HG03095 (cell line): ENCODE data around the gene FCER1G.
"Not testable (repeated sequence)": the region's sequence is repeated elsewhere in the genome, so short reads cannot be mapped to it uniquely, and the experiment has no call there.

Source experiments
- ATAC-seq: cut with Tn5 transposase; IDR thresholded peaks from one replicate; pipeline ENCODE4 v1.9.1; 2021; ENCODE audit warnings: moderate library complexity; ENCODE audit not compliant: unreplicated experiment

Gene FCER1G

DNA sequence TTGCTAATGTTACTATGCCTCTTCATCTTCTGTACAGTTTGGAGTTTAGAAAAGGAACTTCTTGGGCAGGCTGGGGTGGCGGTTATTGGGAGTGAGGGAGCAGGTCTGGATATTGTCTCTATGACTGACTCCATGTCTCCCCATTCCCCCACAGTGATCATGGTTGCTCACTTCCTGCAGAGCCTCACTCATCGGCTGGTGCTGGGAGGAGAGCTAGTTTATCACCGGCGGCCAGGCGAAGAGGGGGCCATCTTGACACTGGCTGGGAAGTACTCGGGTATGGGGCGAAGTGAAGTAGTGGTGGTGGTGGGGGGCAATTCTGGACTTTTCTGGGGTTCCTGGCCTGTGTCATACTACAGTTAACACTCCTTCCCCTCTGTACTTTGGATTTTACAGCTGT lies 12.9 kb downstream of the FCER1G start:
- ATAC-seq = no peak

DNA sequence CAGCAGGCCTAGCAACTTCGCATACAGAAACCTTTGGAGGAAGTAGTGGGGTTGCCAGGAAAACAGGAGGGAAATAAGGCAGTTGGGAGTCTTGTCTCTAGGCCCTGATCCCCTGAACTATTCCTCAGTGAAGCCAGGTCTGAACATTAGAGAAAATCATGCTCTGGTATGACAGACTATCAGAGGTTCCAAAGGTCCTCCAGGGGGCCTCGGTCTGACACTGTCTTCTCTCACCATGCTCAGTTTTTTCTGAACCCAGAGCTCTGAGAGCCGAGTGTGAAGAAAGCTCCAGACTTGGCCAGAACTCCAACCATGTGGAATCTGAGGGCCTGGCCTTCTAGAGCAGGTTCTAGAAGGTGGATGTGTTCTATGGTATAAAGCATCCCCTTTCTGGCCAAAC lies 14.8 kb downstream of the FCER1G start:
- ATAC-seq = no peak

DNA sequence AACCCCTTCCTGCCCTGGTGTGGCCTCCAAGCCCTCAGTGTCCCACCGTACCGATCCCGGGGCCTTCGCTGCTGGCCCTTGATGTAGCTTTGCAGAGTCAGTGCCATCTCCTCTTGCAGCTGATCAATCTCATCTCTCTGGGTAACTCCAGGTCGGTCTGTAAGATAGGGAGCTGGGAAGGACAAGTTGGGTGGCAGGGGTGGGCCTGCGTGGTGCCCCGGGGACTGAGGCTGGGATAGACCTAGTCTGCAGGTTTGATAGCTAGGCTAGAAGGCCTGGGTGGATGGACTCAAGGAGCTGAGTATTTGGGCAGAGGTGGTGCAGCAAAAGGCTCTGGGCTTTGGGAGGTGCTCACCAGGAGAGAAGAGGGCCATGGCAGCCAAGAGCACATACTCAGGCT lies 15.7 kb downstream of the FCER1G start:
- ATAC-seq = no peak

DNA sequence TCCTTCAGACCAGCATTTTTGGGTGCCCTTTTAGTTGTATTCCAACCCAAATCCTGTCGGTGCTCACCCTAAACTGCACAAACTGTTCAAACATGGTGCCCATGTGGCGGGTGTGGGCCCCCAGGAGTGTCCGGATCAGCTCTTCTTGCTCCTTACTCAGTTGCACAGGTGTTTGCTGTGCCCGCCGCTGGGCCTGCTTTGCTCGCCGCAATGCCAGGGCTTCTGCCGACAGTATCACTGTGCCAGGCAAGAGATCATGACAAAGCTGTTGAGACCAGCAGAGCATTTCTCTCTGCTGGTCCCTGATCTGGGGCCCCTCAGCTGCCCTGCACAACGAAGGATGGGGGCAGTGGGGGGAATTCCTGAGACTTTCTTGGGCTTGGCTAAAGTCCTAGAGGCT lies 18.0 kb downstream of the FCER1G start:
- ATAC-seq = no peak

DNA sequence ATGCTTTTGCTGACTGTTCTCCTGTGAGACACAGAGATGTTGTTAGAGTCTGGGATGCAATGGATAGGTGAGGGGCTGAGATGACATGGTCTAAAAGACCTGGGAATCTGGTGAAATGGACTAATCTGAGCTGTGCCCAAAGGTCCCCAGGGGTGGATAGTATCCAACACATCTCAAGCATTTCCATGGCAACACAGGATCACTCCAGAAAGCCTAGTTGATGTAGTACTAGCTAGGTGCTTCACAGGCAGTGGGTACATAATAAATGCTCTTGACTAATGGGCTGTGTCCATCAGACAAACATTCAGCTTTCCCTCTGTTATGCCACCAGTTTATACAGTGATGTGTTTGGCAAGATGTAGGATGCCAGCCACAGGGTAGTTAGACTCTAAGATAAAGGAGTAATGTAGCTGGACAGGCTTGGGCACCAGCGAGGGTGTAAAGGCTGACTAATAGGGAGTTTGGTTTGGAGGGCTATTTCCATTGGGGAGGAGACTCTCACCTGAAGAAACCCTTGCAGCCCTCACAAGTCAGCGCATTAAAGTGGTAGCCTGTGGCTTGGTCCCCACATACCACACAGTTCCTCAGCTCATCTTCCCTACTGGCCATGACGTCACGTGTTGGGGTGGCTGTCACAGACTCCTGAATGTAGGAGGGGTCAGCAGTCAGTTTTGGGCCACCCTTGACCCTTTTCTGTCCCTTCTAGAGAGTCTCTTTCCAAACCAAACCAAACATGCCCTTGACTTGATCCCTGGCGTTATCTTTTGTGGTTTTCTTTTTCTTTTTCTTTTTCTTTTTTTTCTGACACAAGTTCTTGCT lies 21.1 kb downstream of the FCER1G start:
- ATAC-seq = no peak

DNA sequence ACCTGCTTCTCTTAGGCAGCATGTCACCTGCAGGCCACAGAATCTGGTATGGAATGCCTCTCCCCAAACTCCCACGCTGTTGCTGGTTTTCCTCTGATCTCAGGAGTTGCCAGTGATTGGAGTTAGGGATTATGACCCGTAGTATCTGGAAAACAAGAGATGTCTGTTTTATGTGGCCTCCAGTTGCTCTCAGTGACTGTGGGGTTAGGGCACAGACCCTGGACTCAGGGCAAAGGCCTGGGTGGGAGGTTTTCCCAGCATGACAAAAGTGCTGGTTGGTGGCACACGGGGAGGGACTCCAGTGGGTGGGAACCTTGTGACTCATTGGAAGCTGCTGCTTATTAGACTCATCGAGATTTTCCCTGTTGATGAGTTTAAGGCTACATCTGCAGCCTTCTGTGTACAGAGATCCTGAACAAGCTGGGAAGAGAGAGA lies 23.0 kb downstream of the FCER1G start, which contains the start of gene NR1I3:
Gene NR1I3 (minus strand): TSS at position 165 of the 435 bp plus-strand sequence. CDS start 1,638 bp downstream, outside the sequence.
- ATAC-seq = no peak

DNA sequence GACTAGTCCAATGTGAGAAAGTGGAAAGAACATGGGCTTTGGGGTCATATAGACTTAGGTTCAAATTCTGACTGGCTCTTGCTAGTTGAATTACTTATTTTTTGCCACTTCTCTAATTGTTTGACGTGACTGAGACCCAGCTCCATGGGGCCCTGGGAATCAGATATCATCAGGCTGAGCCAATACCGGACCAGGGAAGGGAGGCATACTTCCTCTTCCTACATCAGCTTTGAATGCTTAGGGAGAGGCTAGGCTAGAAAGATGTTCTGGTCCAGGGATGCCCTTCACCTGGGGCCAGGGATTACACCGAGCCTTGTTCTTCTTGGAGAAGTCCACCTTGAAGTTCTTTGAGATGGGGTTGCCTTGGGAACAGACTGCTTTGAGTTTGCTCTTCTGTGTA lies 26.6 kb downstream of the FCER1G start:
- no peak for ATAC-seq

DNA sequence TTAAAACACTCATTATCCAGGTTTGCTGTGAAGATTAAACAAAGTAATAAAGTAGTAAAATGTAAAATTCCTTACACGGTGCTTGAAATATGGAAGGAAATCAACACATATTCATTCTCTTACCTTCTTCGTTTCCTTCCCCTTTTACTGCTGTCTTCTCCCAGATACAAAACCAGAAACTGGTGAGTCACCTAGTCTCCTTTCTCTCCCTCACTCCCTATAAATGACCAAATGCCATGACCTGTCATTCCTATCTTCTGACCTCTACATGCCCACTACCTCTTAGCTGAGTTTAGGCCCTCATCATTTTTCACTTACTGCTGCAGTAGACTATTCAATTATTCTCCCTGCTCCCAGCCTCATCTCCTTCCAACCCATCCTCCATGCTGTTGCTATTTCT lies 27.2 kb downstream of the FCER1G start:
- no peak for ATAC-seq

DNA sequence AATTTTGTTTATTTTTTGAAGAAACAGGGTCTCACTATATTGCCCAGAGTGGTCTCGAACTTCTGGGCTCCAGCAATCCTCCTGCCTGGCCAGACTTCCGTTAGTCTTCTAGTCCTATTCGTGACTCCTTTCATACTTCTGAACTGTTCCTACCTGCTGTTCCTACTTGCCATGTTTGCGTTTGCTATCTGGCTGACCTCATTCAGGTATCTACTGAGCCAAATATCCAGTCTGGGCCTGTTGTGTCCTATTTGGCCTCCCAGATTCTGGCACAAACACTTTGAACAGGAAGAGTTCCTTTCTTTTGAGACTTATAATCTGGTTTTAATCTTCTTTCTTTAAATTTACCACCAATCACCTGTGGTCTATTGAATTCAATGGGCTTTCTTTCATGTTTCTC lies 29.8 kb downstream of the FCER1G start:
- no peak for ATAC-seq

DNA sequence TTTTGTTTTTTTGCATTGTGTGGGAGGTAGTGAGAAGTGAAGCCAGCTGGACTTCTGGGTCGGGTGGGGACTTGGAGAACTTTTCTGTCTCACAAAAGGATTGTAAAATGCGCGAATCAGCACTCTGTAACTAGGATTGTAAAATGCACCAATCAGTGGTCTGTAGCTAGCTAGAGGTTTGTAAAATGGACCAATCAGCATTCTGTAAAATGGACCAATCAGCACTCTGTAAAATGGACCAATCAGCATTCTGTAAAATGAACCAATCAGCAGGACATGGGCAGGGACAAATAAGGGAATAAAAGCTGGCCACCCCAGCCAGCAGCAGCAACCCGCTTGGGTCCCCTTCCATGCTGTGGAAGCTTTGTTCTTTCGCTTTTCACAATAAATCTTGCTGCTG lies 35.0 kb downstream of the FCER1G start:
- not testable (repeated sequence) for ATAC-seq

DNA sequence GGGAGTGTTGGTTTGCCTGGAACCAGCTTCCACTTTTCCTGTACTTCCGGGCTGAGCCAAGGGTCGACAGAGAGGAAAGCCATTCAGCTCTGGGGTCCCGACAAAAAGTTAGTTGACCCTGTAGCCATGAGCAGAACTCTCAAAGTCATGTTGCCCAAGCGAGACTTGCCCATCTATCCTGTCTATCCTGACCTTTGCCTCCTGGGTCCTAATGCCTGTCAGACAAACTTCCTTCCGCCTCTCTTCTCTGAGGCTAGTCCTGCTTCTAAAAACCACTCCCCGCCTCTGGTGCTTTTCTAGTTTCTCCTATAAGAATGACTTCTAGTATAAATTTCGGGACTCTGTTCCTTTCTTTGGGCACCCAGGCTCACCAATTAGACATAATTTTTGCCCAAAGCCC lies 35.7 kb downstream of the FCER1G start:
- no peak for ATAC-seq

DNA sequence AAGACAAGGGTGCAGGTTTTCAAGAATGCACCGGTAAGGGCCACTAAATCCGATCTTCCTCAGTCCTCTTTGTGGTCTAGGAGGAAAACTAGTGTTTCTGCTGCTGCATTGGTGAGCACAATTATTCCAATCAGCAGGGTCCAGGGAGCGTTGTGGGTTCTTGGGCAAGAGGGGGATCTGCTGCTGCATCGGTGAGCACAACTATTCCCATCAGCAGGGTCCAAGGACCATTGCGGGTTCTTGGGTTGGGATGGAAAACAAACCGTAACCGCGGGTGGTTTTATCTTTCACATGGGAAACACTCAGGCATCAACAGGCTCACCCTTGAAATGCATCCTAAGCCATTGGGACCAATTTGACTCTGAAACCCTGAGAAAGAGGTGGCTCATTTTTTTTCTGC lies 36.5 kb downstream of the FCER1G start:
- no peak for ATAC-seq

DNA sequence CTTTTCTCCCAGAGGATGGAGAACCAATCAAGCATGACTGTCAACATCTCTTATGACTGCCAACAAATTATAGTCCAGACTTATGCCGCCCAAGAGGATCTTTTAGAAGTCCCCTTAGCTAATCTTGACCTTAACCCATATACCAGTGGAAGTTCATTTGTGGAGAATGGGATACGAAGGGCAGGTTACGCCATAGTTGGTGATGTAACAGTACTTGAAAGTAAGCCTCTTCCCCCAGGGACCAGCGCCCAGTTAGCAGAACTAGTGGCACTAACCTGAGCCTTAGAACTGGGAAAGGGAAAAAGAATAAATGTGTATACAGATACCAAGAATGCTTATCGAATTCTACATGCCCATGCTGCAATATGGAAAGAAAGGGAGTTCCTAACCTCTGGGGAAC lies 40.2 kb downstream of the FCER1G start:
- not testable (repeated sequence) for ATAC-seq

DNA sequence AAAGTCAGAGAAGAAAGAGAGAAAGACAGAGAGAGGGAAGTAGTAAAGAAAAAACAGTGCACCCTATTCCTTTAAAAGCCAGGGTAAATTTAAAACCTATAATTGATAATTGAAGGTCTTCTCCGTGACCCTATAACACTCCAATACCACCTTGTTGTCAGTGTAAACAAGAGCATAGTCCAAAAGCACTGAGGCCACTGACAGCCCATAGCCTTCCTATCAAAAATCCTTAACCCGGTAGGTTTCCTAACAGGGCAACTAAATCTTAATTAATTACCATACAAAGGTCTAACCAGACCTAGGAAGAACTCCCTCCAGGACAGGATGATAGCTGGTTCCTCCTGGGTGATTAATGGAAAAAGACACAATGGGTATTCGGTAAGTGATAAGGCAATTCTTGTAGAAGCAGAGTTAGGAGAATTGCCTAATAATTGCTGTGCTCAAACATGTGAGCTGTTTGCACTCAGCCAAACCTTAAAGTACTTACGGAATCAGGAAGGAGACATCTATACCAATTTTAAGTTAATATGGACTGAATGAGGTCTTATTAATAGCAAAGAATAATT lies 40.9 kb downstream of the FCER1G start:
- not testable (repeated sequence) for ATAC-seq

DNA sequence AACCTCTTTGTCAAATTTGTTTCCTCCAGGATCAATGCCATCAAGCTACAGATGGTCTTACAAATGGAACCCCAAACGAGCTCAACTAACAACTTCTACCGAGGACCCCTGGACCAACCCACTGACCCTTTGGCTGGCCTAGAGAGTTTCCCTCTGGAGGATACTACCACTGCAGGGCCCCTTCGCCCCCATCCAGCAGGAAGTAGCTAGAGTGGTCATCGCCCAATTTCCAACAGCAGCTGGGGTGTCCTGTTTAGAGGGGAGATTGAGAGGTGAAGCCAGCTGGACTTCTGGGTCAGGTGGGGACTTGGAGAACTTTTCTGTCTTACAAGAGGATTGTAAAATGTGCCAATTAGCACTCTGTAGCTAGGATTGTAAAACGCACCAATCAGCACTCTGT lies 42.0 kb downstream of the FCER1G start:
- not testable (repeated sequence) for ATAC-seq

DNA sequence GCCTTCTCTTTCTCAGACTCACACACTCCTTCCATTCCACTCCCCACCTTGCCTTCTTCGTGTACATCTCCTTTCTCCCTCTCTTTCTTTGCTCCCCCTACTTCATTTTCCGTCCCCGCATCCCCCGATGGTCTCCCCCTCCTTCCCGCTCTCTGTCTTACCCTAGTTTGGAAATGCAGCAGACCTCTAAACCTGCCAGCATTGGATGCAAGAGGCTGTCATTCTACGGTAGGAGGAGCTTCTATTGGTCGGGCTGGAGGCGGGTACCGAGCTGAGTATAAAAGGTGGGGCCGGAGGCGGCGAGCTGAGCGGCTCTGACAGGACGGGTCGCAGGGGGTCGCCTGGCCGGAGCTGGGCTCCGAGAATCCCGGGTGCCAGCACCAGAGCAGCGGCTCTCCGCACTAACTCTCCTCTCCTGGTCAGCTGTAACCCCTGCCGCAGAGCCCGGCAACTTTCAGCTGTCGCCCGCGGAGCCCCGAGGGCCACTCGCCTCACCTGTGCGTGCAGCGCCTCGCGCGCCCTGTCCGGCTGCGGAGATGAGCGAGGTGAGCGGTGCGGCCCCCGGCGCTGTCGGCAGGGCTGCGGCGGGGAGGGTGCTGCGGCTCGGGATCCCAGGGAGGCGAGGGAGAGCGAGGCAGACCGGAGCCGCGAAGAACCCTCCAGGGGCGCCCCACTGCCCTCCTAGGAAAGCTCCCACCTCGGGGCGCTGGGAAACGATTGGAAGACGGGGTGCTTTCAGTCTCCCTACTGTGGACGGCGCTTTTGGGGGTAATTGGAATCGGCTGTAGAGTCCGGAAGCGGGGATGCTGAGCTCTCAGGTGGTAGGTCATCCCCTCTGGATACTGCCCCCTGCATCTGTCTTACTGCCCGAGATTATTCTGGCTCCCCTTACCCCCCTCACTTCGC lies 43.6 kb downstream of the FCER1G start, which contains the start of gene PCP4L1:
Gene PCP4L1 (plus strand): TSS at position 307 of the 906 bp plus-strand sequence. CDS start 230 bp downstream, at position 537.
- ATAC-seq = no peak

DNA sequence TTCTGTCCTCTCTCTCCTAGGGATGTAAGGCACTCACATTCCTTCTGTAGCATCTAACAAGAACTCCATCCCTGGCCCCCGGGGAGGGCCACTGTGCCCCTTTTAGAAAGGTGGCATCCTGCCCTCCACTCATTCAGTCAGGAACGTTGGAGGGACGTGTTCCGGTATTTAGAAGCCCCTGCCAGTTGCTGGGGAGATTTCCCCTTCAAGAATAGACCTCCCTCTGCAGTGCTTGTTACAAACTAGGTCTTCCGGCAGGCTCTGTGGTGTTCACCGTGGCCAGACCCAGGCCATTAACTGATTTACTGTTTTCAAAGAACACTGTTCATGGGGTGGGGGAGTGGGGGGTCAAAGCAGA lies 44.2 kb downstream of the FCER1G start:
- no peak for ATAC-seq

DNA sequence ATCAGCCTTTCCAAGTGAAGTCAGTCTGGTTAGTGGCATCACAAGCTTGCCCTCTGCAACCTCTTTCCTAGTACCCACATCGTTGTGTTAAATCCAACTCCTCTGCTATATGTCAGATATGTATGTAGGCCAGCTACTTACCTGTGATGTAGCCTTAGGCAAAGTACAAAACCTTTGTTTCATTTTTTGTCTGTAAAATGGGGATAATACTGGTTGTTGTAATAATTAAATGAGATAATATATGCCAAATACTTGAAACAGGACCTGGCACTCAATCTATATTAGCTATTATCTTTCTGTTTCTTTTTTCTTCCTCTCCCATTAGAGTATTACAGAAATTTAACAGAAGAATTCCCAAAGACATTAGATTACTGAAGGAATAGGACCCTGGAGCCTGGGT lies 44.7 kb downstream of the FCER1G start:
- no peak for ATAC-seq

DNA sequence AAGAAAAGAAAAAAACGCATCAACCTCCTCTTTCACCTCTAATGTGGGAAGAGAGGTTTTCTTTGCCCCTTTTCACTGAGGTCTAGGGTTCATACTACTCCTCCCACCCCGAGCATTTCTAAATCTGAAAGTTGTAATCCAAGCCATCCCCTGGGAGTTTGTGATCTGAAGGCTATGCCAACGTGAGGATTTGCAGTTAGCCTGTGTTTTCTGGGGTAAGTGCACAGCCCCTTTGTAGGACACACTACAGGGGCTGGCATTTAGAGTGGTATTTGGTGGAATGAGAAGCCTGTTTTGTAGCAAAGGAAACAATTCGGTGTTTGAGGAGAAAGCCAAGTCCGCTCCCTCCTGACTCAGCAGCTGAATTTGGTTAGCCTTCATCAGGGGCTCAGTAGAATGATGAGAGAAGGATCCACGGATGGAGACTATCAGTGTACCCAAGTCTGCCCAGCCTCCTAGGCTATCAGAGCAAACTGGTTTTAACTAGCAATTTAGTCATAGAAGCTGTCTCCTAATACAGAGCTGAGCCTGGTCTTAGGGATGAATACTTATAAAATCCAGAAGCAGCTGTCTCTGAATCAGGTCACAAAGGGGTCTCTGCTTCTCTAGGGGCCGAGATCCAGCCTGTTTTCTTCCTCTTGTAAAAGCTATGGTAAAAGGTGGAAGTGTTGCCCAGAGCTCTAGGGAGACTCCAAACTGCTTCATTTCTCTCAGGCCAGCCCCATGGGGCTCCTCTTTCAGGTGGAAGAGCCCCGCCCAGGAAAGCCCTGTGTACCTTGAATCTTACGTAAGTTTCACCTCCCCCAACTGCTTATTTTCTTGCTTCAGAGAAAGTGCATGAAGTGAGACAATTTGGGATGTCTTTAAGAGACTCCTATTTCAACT lies 45.5 kb downstream of the FCER1G start:
- no peak for ATAC-seq
